Nephron (organoid): ENCODE data around the gene LPCAT3.

Experiments
- H3K27ac Mint-ChIP-seq, 3 experiments: 2 replicates each; pipeline ENCODE4 v1.8.0; 2020; ENCODE audit warnings: mixed read lengths in 3 of 3, mild to moderate bottlenecking in 2 of 3, moderate library complexity in 1 of 3
- H3K27me3 Mint-ChIP-seq: 2 replicates; pipeline ENCODE4 v1.8.0; 2021; ENCODE audit warnings: low read depth, mild to moderate bottlenecking, moderate library complexity, mixed read lengths
- H3K36me3 Mint-ChIP-seq: 2 replicates; pipeline ENCODE4 v1.8.0; 2020; ENCODE audit warnings: low read depth, mixed read lengths
- H3K4me1 Mint-ChIP-seq: 2 replicates; pipeline ENCODE4 v1.8.0; 2020; ENCODE audit warnings: mixed read lengths
- H3K4me3 Mint-ChIP-seq, 3 experiments: 2 replicates each; pipeline ENCODE4 v1.8.0; 2020; ENCODE audit warnings: mild to moderate bottlenecking in 3 of 3, mixed read lengths in 3 of 3, moderate library complexity in 2 of 3
- H3K9me3 Mint-ChIP-seq: 2 replicates; pipeline ENCODE4 v1.8.0; 2020; ENCODE audit warnings: mixed read lengths
- TF ChIP-seq, protein P1 (sequence below), 3 experiments: fragments of 200-600 bp; sonication (generic); IDR thresholded peaks; one replicate each; pipeline ENCODE4 v1.5.0; 2021; ENCODE audit warnings: antibody characterized with exemption in 3 of 3; ENCODE audit not compliant: unreplicated experiment in 3 of 3

Gene LPCAT3

GRCh38 chr12:6987956-6988553 lies 30.2 kb downstream of the LPCAT3 start:
- H3K9me3 Mint-ChIP-seq: no peaks in the 10 kb centered on the region
- peaks cover 35% of the 10 kb centered on the region for H3K36me3 Mint-ChIP-seq
- H3K4me3 Mint-ChIP-seq: no peak overlapping the region
- H3K27ac Mint-ChIP-seq: no peak overlapping the region
- no peaks in the 10 kb centered on the region for H3K27me3 Mint-ChIP-seq
- H3K4me1 Mint-ChIP-seq: no peaks in the 10 kb centered on the region
- TF ChIP-seq, protein P1, sequence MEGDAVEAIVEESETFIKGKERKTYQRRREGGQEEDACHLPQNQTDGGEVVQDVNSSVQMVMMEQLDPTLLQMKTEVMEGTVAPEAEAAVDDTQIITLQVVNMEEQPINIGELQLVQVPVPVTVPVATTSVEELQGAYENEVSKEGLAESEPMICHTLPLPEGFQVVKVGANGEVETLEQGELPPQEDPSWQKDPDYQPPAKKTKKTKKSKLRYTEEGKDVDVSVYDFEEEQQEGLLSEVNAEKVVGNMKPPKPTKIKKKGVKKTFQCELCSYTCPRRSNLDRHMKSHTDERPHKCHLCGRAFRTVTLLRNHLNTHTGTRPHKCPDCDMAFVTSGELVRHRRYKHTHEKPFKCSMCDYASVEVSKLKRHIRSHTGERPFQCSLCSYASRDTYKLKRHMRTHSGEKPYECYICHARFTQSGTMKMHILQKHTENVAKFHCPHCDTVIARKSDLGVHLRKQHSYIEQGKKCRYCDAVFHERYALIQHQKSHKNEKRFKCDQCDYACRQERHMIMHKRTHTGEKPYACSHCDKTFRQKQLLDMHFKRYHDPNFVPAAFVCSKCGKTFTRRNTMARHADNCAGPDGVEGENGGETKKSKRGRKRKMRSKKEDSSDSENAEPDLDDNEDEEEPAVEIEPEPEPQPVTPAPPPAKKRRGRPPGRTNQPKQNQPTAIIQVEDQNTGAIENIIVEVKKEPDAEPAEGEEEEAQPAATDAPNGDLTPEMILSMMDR (IDR thresholded peaks at IDR 0.05; ENCODE audit: unreplicated experiment in 3 of 3): no peak

GRCh38 chr12:6982532-6982931 lies 35.7 kb downstream of the LPCAT3 start:
- Mint-ChIP-seq H3K36me3 (peaks cover 49% of the 10 kb centered on the region), H3K27me3 (no peaks in the 10 kb centered on the region), H3K4me1 (no peaks in the 10 kb centered on the region), H3K9me3 (no peaks in the 10 kb centered on the region), H3K4me3 (no peak overlapping the region), H3K27ac (no peak overlapping the region)
- TF ChIP-seq, protein P1 (IDR thresholded peaks at IDR 0.05; ENCODE audit: unreplicated experiment in 3 of 3): no peak

GRCh38 chr12:6981152-6982052 lies 36.9 kb downstream of the LPCAT3 start:
- no peak overlapping the region for H3K4me3 Mint-ChIP-seq
- peaks cover 53% of the 10 kb centered on the region for H3K36me3 Mint-ChIP-seq
- H3K4me1 Mint-ChIP-seq: no peaks in the 10 kb centered on the region
- TF ChIP-seq, protein P1 (IDR thresholded peaks at IDR 0.05; ENCODE audit: unreplicated experiment in 3 of 3): no peak
- H3K27ac Mint-ChIP-seq: no peak overlapping the region
- no peaks in the 10 kb centered on the region for H3K27me3 Mint-ChIP-seq
- H3K9me3 Mint-ChIP-seq: no peaks in the 10 kb centered on the region

DNA sequence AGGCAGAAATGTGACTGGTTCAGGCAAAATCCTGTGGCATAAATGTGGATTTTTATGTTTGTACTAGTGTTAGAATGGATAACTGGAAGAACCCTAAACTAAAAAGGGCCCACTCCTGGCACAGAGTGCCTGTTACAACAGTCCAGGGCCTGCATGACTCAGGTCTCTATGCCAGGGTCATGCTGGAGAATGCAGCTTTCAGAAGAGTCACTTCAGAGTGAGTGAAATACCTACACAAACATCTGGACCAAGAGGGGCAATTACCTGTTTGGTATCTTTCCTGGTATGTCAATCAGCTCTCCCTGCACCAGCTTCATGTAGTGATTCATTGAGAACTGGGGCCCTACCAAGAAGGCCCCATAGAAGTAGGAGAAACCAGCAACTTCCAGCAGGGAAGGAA lies 37.5 kb downstream of the LPCAT3 start:
- Mint-ChIP-seq H3K27ac (no peak overlapping the region), H3K4me1 (no peaks in the 10 kb centered on the region), H3K27me3 (no peaks in the 10 kb centered on the region), H3K4me3 (no peak overlapping the region), H3K9me3 (no peaks in the 10 kb centered on the region), H3K36me3 (peaks cover 55% of the 10 kb centered on the region)
- TF ChIP-seq, protein P1 (IDR thresholded peaks at IDR 0.05; ENCODE audit: unreplicated experiment in 3 of 3): no peak

GRCh38 chr12:6980075-6980474 lies 38.2 kb downstream of the LPCAT3 start:
- no peaks in the 10 kb centered on the region for H3K4me1 Mint-ChIP-seq
- H3K27me3 Mint-ChIP-seq: no peaks in the 10 kb centered on the region
- no peaks in the 10 kb centered on the region for H3K9me3 Mint-ChIP-seq

More at GRCh38 chr12:6980075-6980474, 38.2 kb downstream of the LPCAT3 start:
- TF ChIP-seq, protein P1 (IDR thresholded peaks at IDR 0.05; ENCODE audit: unreplicated experiment in 3 of 3): no peak
- H3K36me3 Mint-ChIP-seq: peaks cover 60% of the 10 kb centered on the region
- H3K27ac Mint-ChIP-seq: no peak overlapping the region
- H3K4me3 Mint-ChIP-seq: no peak overlapping the region
